SK-N-SH (cell line): ENCODE results near the gene INSRR. TPM values are rescaled to one million over a fixed set of nuclear protein-coding genes. Genes with fewer than 3 reads are reported as not detected.

Experiments
- CTCF ChIA-PET: fragments of 300-600, 350-600 bp; formaldehyde crosslinking; extraction: SDS; loops from one replicate; lab custom pipeline; 2021; lab: Yijun Ruan, JAX
- POLR2A ChIA-PET: fragments of 350-600 bp; sonication (Branson Sonifier 250); formaldehyde crosslinking; extraction: SDS; loops from one replicate; lab custom pipeline; 2020; ENCODE audit warnings: antibody characterized with exemption, inconsistent platforms; lab: Yijun Ruan, JAX
- DNase-seq: peaks from one replicate; pipeline ENCODE4 v3.0.0; 2012
- H2AFZ ChIP-seq: fragments of 200-600 bp; sonication (generic); 2 replicates; pipeline ENCODE4 v1.8.1; 2016; ENCODE audit warnings: antibody characterized with exemption, mild to moderate bottlenecking, low read depth
- H3F3A ChIP-seq: fragments of 200-600 bp; sonication (generic); replicated peaks from 2 replicates; pipeline ENCODE3; 2016; ENCODE audit warnings: antibody characterized with exemption, mild to moderate bottlenecking; ENCODE audit not compliant: insufficient read depth
- H3K27ac ChIP-seq, 2 experiments: fragments of 200-500 bp in 1 of 2; fragments of 200-600 bp in 1 of 2; sonication (Bioruptor generic) in 1 of 2; sonication (generic), shearing (Covaris generic) in 1 of 2; 2 replicates each; pipeline versions ENCODE4 v1.5.1 to v1.6.1; 2014 to 2016; ENCODE audit warnings: low read depth in 2 of 2, inconsistent platforms in 1 of 2, low read length in 1 of 2, mild to moderate bottlenecking in 1 of 2, mixed read lengths in 1 of 2
- H3K27me3 ChIP-seq: fragments of 200-600 bp; sonication (generic), shearing (Covaris generic); 2 replicates; pipeline ENCODE4 v1.6.1; 2016; ENCODE audit warnings: mixed run types; ENCODE audit not compliant: insufficient read depth
- H3K36me3 ChIP-seq, 2 experiments: fragments of 200-500 bp in 1 of 2; fragments of 200-600 bp in 1 of 2; sonication (Bioruptor generic) in 1 of 2; sonication (generic) in 1 of 2; replicated peaks in 1 of 2; 2 replicates each; pipeline versions ENCODE3 to v1.5.1; 2014 to 2016; ENCODE audit warnings: low read length in 1 of 2, mild to moderate bottlenecking in 1 of 2; ENCODE audit not compliant: insufficient read depth in 2 of 2, control insufficient read depth in 1 of 2
- H3K4me1 ChIP-seq, 2 experiments: fragments of 200-500 bp in 1 of 2; fragments of 200-600 bp in 1 of 2; sonication (Bioruptor generic) in 1 of 2; sonication (generic), shearing (Covaris generic) in 1 of 2; 2 replicates each; pipeline versions ENCODE4 v1.5.1 to v1.6.1; 2014 to 2016; ENCODE audit warnings: low read depth in 1 of 2, low read length in 1 of 2, mixed run types in 1 of 2; ENCODE audit not compliant: insufficient read depth in 2 of 2, control insufficient read depth in 1 of 2
- H3K4me2 ChIP-seq: fragments of 200-600 bp; sonication (generic), shearing (Covaris generic); 2 replicates; pipeline ENCODE4 v1.6.1; 2017; ENCODE audit warnings: mixed run types
- H3K4me3 ChIP-seq, 2 experiments: fragments of 200-500 bp in 1 of 2; fragments of 200-600 bp in 1 of 2; sonication (Bioruptor generic) in 1 of 2; sonication (generic), shearing (Covaris generic) in 1 of 2; 2 replicates each; pipeline versions ENCODE4 v1.5.1 to v1.8.1; 2014 to 2016; ENCODE audit warnings: low read depth in 2 of 2, inconsistent platforms in 1 of 2, low read length in 1 of 2, mild to moderate bottlenecking in 1 of 2, mixed read lengths in 1 of 2, moderate library complexity in 1 of 2
- H3K79me2 ChIP-seq: fragments of 200-600 bp; sonication (generic); 2 replicates; pipeline ENCODE4 v1.8.1; 2017; ENCODE audit warnings: mild to moderate bottlenecking; ENCODE audit not compliant: insufficient read depth
- H3K9ac ChIP-seq: fragments of 200-600 bp; sonication (generic); 2 replicates; pipeline ENCODE4 v1.6.1; 2017; ENCODE audit warnings: mixed run types
- H3K9me2 ChIP-seq: fragments of 200-600 bp; sonication (generic); 2 replicates; pipeline ENCODE4 v1.6.1; 2017; ENCODE audit warnings: mixed run types
- H3K9me3 ChIP-seq: fragments of 200-600 bp; sonication (generic); 2 replicates; pipeline ENCODE4 v1.6.1; 2017; ENCODE audit warnings: mixed run types, mild to moderate bottlenecking, moderate library complexity
- H4K20me1 ChIP-seq: fragments of 200-600 bp; sonication (generic); 2 replicates; pipeline ENCODE4 v1.6.1; 2017; ENCODE audit warnings: mild to moderate bottlenecking, mixed run types; ENCODE audit not compliant: insufficient read depth
- EZH2phosphoT487 ChIP-seq: fragments of 200-600 bp; sonication (generic); IDR thresholded peaks from 2 replicates; pipeline ENCODE4 v1.6.1; 2017; ENCODE audit warnings: low read depth, mixed run types, mild to moderate bottlenecking, antibody characterized with exemption, moderate library complexity, borderline replicate concordance
- FOSL2 ChIP-seq: IDR thresholded peaks from 2 replicates; pipeline ENCODE4 v1.4.0; 2012; ENCODE audit warnings: low read depth, mild to moderate bottlenecking, moderate library complexity, borderline replicate concordance
- FOXJ3 ChIP-seq: sonication (generic); formaldehyde crosslinking; IDR thresholded peaks from 2 replicates; pipeline ENCODE4 v1.5.1; 2020; ENCODE audit warnings: mild to moderate bottlenecking, missing genetic modification reagents
- FOXM1 ChIP-seq: IDR thresholded peaks from 2 replicates; pipeline ENCODE4 v1.4.0; 2012; ENCODE audit warnings: low read depth, mild to moderate bottlenecking
- GABPA ChIP-seq: IDR thresholded peaks from 2 replicates; pipeline ENCODE4 v1.4.0; 2012; ENCODE audit warnings: low read depth, mild to moderate bottlenecking
- JUND ChIP-seq: IDR thresholded peaks from 2 replicates; pipeline ENCODE4 v1.4.0; 2012
- MEF2A ChIP-seq: IDR thresholded peaks from 2 replicates; pipeline ENCODE4 v1.4.0; 2012; ENCODE audit warnings: low read depth, borderline replicate concordance
- MXI1 ChIP-seq: IDR thresholded peaks from 2 replicates; pipeline ENCODE4 v1.6.1; 2012; ENCODE audit warnings: mild to moderate bottlenecking, low read depth, low read length, improper control_type of control experiment
- RXRA ChIP-seq: IDR thresholded peaks from 2 replicates; pipeline ENCODE4 v1.4.0; 2012; ENCODE audit warnings: low read depth, mild to moderate bottlenecking, borderline replicate concordance
- SIN3A ChIP-seq: IDR thresholded peaks from 2 replicates; pipeline ENCODE4 v1.6.1; 2012; ENCODE audit warnings: low read depth, mild to moderate bottlenecking, low read length, moderate library complexity, borderline replicate concordance
- TAF1 ChIP-seq: IDR thresholded peaks from 2 replicates; pipeline ENCODE4 v1.6.1; 2012; ENCODE audit warnings: low read depth, mild to moderate bottlenecking, low read length, moderate library complexity, borderline replicate concordance
- TCF12 ChIP-seq: IDR thresholded peaks from 2 replicates; pipeline ENCODE4 v1.4.0; 2012
- YY1 ChIP-seq: IDR thresholded peaks from 2 replicates; pipeline ENCODE4 v1.4.0; 2012; ENCODE audit warnings: low read depth, mild to moderate bottlenecking
- WGBS: methylation state at CpG from one replicate; pipeline ENCODE4 v1.1.6; 2017; ENCODE audit warnings: low lambda C conversion rate; 5-methylcytosine and 5-hydroxymethylcytosine counted together
- polyA plus RNA-seq, 3 experiments: library from polyadenylated mRNA; depleted of rRNA; stranded (reverse); fragments of >200 nt; gene quantifications; 2 replicates each; pipeline ENCODE4 v1.2.3, GENCODE V29; 2012
- TF ChIP-seq, protein P1 (sequence below): IDR thresholded peaks from 2 replicates; pipeline ENCODE4 v1.4.0; 2012; ENCODE audit warnings: low read depth, borderline replicate concordance
- TF ChIP-seq, protein P2 (sequence below): fragments of 150-350 bp; IDR thresholded peaks from 2 replicates; pipeline ENCODE4 v1.6.1; 2017; ENCODE audit warnings: antibody characterized with exemption, low read length, low read depth, borderline replicate concordance
- TF ChIP-seq, protein P3 (sequence below): IDR thresholded peaks from 2 replicates; pipeline ENCODE4 v1.6.1; 2012; ENCODE audit warnings: mild to moderate bottlenecking, low read depth, low read length, moderate library complexity
- TF ChIP-seq, protein P4 (sequence below): IDR thresholded peaks from 2 replicates; pipeline ENCODE4; 2012

INSRR gene
- polyA plus RNA-seq, 1 of the 3 experiments (the other 2 are of a cell fraction) = 0.20 TPM

DNA sequence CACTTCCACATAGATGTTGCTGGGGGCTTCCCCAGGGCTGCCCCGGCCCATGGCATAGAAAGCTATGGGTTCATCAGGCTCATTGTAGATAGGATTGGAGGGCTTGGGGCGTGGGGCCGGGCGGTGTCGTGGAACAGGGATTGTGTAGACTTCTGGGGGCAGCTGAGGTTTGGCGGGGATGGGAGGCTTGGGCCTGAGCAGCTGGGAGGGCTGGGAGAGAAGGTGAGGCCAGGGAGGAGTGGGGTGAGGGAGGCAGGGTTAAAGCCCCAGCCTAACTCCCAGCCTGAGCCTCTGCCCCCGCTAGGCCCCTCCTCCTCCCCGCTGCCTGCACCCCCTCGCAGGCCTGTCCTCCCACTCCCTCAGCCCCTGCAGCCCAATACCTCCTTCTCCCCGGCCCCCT lies 49.6 kb downstream of the INSRR start:
- CTCF ChIA-PET = interaction anchor here (1.3 to 16.9 kb wide), 9 partner anchors 8 to 129 kb away, joined by 3 to 566 read pairs (median 7); partner anchors contain the start of genes INSRR and NTRK1
- WGBS = 91% methylated on average over 10 of the region's 10 CpGs
- H3K4me2 ChIP-seq = no peak overlapping the region

More for the DNA sequence above, 49.6 kb downstream of the INSRR start:
- no peaks in the 10 kb centered on the region for H3K9me3 ChIP-seq
- H2AFZ ChIP-seq = no peak overlapping the region
- no peaks in the 10 kb centered on the region for H3K9me2 ChIP-seq
- no peak overlapping the region for H3K9ac ChIP-seq
- no peaks in the 10 kb centered on the region for H3K36me3 ChIP-seq
- H4K20me1 ChIP-seq = no peaks in the 10 kb centered on the region
- H3K79me2 ChIP-seq = no peaks in the 10 kb centered on the region
- H3K27ac ChIP-seq = no peak overlapping the region
- H3F3A ChIP-seq = no peaks in the 10 kb centered on the region
- no peaks in the 10 kb centered on the region for H3K27me3 ChIP-seq
- H3K4me1 ChIP-seq = peaks cover 7 to 33% of the 10 kb centered on the region in 2 experiments; a peak in 3 of 4 replicates
- POLR2A ChIA-PET = no interaction called here
- H3K4me3 ChIP-seq = no peak overlapping the region
- peak; percentile 30 for DNase-seq
- TF ChIP-seq, protein P1, sequence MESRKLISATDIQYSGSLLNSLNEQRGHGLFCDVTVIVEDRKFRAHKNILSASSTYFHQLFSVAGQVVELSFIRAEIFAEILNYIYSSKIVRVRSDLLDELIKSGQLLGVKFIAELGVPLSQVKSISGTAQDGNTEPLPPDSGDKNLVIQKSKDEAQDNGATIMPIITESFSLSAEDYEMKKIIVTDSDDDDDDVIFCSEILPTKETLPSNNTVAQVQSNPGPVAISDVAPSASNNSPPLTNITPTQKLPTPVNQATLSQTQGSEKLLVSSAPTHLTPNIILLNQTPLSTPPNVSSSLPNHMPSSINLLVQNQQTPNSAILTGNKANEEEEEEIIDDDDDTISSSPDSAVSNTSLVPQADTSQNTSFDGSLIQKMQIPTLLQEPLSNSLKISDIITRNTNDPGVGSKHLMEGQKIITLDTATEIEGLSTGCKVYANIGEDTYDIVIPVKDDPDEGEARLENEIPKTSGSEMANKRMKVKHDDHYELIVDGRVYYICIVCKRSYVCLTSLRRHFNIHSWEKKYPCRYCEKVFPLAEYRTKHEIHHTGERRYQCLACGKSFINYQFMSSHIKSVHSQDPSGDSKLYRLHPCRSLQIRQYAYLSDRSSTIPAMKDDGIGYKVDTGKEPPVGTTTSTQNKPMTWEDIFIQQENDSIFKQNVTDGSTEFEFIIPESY = no peak
- TF ChIP-seq, protein P2, sequence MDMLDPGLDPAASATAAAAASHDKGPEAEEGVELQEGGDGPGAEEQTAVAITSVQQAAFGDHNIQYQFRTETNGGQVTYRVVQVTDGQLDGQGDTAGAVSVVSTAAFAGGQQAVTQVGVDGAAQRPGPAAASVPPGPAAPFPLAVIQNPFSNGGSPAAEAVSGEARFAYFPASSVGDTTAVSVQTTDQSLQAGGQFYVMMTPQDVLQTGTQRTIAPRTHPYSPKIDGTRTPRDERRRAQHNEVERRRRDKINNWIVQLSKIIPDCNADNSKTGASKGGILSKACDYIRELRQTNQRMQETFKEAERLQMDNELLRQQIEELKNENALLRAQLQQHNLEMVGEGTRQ = no peak
- TF ChIP-seq MEF2A = no peak
- no peak for TF ChIP-seq RXRA
- TF ChIP-seq JUND = no peak
- TF ChIP-seq FOXM1 = no peak
- no peak for TF ChIP-seq GABPA
- no peak for TF ChIP-seq FOXJ3
- no peak for TF ChIP-seq MXI1
- TF ChIP-seq, protein P3, sequence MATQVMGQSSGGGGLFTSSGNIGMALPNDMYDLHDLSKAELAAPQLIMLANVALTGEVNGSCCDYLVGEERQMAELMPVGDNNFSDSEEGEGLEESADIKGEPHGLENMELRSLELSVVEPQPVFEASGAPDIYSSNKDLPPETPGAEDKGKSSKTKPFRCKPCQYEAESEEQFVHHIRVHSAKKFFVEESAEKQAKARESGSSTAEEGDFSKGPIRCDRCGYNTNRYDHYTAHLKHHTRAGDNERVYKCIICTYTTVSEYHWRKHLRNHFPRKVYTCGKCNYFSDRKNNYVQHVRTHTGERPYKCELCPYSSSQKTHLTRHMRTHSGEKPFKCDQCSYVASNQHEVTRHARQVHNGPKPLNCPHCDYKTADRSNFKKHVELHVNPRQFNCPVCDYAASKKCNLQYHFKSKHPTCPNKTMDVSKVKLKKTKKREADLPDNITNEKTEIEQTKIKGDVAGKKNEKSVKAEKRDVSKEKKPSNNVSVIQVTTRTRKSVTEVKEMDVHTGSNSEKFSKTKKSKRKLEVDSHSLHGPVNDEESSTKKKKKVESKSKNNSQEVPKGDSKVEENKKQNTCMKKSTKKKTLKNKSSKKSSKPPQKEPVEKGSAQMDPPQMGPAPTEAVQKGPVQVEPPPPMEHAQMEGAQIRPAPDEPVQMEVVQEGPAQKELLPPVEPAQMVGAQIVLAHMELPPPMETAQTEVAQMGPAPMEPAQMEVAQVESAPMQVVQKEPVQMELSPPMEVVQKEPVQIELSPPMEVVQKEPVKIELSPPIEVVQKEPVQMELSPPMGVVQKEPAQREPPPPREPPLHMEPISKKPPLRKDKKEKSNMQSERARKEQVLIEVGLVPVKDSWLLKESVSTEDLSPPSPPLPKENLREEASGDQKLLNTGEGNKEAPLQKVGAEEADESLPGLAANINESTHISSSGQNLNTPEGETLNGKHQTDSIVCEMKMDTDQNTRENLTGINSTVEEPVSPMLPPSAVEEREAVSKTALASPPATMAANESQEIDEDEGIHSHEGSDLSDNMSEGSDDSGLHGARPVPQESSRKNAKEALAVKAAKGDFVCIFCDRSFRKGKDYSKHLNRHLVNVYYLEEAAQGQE = no peak
- no peak for TF ChIP-seq TCF12
- TF ChIP-seq FOSL2 = no peak
- TF ChIP-seq SIN3A = no peak
- no peak for TF ChIP-seq EZH2phosphoT487
- TF ChIP-seq, protein P4, sequence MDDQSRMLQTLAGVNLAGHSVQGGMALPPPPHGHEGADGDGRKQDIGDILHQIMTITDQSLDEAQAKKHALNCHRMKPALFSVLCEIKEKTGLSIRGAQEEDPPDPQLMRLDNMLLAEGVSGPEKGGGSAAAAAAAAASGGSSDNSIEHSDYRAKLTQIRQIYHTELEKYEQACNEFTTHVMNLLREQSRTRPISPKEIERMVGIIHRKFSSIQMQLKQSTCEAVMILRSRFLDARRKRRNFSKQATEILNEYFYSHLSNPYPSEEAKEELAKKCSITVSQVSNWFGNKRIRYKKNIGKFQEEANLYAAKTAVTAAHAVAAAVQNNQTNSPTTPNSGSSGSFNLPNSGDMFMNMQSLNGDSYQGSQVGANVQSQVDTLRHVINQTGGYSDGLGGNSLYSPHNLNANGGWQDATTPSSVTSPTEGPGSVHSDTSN = no peak
- no peak for TF ChIP-seq TAF1
- no peak for TF ChIP-seq YY1
